ENCODE measurements around the gene POLR1A. TPM values are rescaled to one million over a fixed set of nuclear protein-coding genes. Genes with fewer than 3 reads are reported as not detected.
A peak's percentile ranks its signal among the peaks of the same experiment; 100 is the strongest.

The POLR1A gene
- total RNA-seq, 4 donors from 2014 or later, result 15.3 to 22.3 (median 19.8) TPM

- H3K9me3 ChIP-seq, result no peaks in the 10 kb centered on the region
- 92% methylated on average over 9 of the region's 9 CpGs for WGBS, 2 donors
- H3K4me1 ChIP-seq, result peaks cover 10 to 49% (median 44%) of the 10 kb centered on the region in 4 donors
- TF ChIP-seq EP300 (IDR thresholded peaks at IDR 0.05), result no peak
- TF ChIP-seq POLR2A (IDR thresholded peaks at IDR 0.05), result no peak
- no peak for TF ChIP-seq CTCF (IDR thresholded peaks at IDR 0.05)
- DNase-seq (ENCODE audit: low spot score in 2 of 2), result no peak
- peaks cover 0 to 75% (median 8%) of the 10 kb centered on the region in 3 donors for H3K36me3 ChIP-seq
- H3K4me3 ChIP-seq, result no peak overlapping the region
- H3K27ac ChIP-seq, result peak overlapping the region in 3 of 4 donors; percentile 83 to 93 (median 91)
- H3K27me3 ChIP-seq, result no peaks in the 10 kb centered on the region
Measured at GRCh38 chr2:86039178-86039962, 66.3 kb downstream of the POLR1A start.

- Histone ChIP-seq H3K27me3 (no peaks in the 10 kb centered on the region), H3K36me3 (peaks cover 0 to 73% (median 11%) of the 10 kb centered on the region in 3 donors), H3K4me1 (peaks cover 10 to 49% (median 44%) of the 10 kb centered on the region in 4 donors), H3K9me3 (no peaks in the 10 kb centered on the region), H3K27ac (peak overlapping the region; percentile 66 to 93 (median 87)), H3K4me3 (no peak overlapping the region)
- TF ChIP-seq CTCF (IDR thresholded peaks at IDR 0.05), result no peak
- TF ChIP-seq POLR2A (IDR thresholded peaks at IDR 0.05), result no peak
- peak; percentile 13 to 77 for TF ChIP-seq EP300 (IDR thresholded peaks at IDR 0.05)
- DNase-seq (ENCODE audit: low spot score in 2 of 2), result peak in 1 of 2 donors; percentile 59
- WGBS, 2 donors, result 66 to 76% methylated on average over 12 of the region's 12 CpGs
Measured at GRCh38 chr2:86038291-86039081, 67.2 kb downstream of the POLR1A start.

- DNase-seq (ENCODE audit: low spot score in 2 of 2), result no peak
- no peaks in the 10 kb centered on the region for H3K9me3 ChIP-seq
- no peak for TF ChIP-seq POLR2A (IDR thresholded peaks at IDR 0.05)
- no peak overlapping the region for H3K4me3 ChIP-seq
- peak overlapping the region; percentile 66 to 93 (median 87) for H3K27ac ChIP-seq
- no peaks in the 10 kb centered on the region for H3K27me3 ChIP-seq
- H3K36me3 ChIP-seq, result peaks cover 0 to 73% (median 16%) of the 10 kb centered on the region in 3 donors
- WGBS, 2 donors, result 54 to 66% methylated on average over 7 of the region's 7 CpGs
- H3K4me1 ChIP-seq, result peaks cover 10 to 49% (median 44%) of the 10 kb centered on the region in 4 donors
Measured at GRCh38 chr2:86037795-86038192, 67.9 kb downstream of the POLR1A start.

- Histone ChIP-seq H3K4me1 (peaks cover 10 to 49% (median 44%) of the 10 kb centered on the region in 4 donors), H3K36me3 (peaks cover 0 to 73% (median 11%) of the 10 kb centered on the region in 3 donors), H3K27ac (peak overlapping the region; percentile 66 to 93 (median 87)), H3K9me3 (no peaks in the 10 kb centered on the region), H3K4me3 (no peak overlapping the region), H3K27me3 (no peaks in the 10 kb centered on the region)
- DNase-seq (ENCODE audit: low spot score in 2 of 2), result peak; percentile 67 to 82
- WGBS, 2 donors, result 44 to 48% methylated on average over 10 to 12 of the region's 12 CpGs
- TF ChIP-seq POLR2A (IDR thresholded peaks at IDR 0.05), result no peak
- peak in 1 of 2 donors; percentile 61 for TF ChIP-seq EP300 (IDR thresholded peaks at IDR 0.05)
Measured at GRCh38 chr2:86037141-86037794, 68.4 kb downstream of the POLR1A start.

GRCh38 chr2:86036669-86037138 is 69.0 kb downstream of the POLR1A start:
- H3K36me3 ChIP-seq, result peaks cover 0 to 73% (median 13%) of the 10 kb centered on the region in 3 donors
- DNase-seq (ENCODE audit: low spot score in 2 of 2), result no peak
- peak overlapping the region; percentile 66 to 93 (median 87) for H3K27ac ChIP-seq
- TF ChIP-seq CTCF (IDR thresholded peaks at IDR 0.05) (no peak), POLR2A (IDR thresholded peaks at IDR 0.05) (peak in 1 of 2 donors; percentile 43)
- H3K4me1 ChIP-seq, result peaks cover 10 to 49% (median 44%) of the 10 kb centered on the region in 4 donors
- H3K27me3 ChIP-seq, result no peaks in the 10 kb centered on the region
- no peaks in the 10 kb centered on the region for H3K9me3 ChIP-seq
- WGBS, 2 donors, result 21 to 29% methylated on average over 7 of the region's 7 CpGs
- H3K4me3 ChIP-seq, result no peak overlapping the region

Measured in tibial nerve (tissue), 4 donors.